NCI-H524 treated with DMSO at 0.1 percent for 48 hours (cell line): ENCODE results near the gene FALEC.
"Not testable (repeated sequence)": the region's sequence is repeated elsewhere in the genome, so short reads cannot be mapped to it uniquely, and the experiment has no call there.

Source experiments
- DNase-seq: peaks from one replicate; lab custom pipeline; 2025; lab: John Stamatoyannopoulos, UW

Gene FALEC

DNA sequence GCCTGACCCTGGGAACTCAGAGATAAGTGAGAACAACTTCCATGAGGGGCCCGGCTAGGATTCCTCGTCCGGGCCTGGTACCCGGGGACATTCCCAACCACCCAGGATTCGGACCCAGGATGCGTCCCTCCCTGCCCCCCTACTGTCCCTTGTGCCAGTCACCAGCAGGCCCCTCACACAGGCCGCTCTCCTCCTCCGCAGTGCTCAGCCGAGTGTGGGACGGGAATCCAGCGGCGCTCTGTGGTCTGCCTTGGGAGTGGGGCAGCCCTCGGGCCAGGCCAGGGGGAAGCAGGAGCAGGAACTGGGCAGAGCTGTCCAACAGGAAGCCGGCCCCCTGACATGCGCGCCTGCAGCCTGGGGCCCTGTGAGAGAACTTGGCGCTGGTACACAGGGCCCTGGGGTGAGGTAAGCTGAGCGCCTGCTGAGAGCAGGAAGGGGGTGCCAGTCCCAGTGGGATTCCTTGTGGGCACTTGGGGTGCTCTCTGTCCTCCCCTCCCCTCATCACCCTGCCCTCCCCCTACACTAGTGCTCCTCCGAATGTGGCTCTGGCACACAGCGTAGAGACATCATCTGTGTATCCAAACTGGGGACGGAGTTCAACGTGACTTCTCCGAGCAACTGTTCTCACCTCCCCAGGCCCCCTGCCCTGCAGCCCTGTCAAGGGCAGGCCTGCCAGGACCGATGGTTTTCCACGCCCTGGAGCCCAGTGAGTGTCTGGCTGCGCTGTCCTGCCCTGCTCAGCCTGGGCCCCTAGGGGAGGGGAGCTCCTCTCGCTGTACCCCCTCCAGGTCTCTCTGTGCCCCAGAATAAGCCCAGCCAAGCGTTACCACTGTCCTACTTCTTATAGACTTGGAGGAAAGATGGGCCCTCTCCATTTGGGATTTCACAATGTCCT, 43.5 kb downstream of the FALEC start:
- DNase-seq = no peak

DNA sequence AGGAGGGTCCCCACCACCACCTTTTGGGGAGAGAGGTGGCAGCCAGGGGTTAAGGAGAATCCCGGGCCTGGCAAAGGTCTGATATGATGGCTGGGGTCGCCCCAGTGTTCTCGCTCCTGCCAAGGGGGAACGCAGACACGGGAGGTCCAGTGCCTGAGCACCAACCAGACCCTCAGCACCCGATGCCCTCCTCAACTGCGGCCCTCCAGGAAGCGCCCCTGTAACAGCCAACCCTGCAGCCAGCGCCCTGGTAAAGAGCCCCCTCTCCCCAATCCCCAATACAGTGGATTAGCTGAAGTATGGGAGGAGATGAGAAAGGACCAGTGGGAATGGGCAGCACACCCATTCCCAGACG, 44.1 kb downstream of the FALEC start:
- DNase-seq = no peak

DNA sequence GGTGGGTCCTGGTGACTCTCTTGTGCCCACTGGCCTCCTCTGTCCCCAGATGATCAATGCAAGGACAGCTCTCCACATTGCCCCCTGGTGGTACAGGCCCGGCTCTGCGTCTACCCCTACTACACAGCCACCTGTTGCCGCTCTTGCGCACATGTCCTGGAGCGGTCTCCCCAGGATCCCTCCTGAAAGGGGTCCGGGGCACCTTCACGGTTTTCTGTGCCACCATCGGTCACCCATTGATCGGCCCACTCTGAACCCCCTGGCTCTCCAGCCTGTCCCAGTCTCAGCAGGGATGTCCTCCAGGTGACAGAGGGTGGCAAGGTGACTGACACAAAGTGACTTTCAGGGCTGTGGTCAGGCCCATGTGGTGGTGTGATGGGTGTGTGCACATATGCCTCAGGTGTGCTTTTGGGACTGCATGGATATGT, 44.5 kb downstream of the FALEC start:
- no peak for DNase-seq

DNA sequence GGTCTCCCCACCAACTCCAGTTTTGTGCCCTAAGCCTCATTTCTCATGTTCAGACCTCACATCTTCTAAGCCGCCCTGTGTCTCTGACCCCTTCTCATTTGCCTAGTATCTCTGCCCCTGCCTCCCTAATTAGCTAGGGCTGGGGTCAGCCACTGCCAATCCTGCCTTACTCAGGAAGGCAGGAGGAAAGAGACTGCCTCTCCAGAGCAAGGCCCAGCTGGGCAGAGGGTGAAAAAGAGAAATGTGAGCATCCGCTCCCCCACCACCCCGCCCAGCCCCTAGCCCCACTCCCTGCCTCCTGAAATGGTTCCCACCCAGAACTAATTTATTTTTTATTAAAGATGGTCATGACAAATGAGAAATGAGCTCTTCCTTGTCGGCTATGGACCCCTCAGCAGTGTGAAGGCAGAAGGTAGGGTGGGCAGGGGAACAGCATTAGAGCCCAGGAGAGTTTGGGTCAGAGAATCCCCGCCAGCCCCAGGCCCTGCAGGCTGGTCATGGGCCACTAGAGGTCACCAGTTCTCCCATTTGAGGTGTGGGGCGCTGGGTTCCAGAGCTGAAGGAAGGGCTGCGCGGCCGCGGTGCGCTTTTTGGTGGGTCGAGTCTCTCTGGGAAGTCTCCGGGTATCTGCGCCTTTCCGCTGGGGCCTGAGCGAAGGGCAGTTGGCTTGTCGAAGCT, 45.2 kb downstream of the FALEC start:
- peak; percentile 57 for DNase-seq

DNA sequence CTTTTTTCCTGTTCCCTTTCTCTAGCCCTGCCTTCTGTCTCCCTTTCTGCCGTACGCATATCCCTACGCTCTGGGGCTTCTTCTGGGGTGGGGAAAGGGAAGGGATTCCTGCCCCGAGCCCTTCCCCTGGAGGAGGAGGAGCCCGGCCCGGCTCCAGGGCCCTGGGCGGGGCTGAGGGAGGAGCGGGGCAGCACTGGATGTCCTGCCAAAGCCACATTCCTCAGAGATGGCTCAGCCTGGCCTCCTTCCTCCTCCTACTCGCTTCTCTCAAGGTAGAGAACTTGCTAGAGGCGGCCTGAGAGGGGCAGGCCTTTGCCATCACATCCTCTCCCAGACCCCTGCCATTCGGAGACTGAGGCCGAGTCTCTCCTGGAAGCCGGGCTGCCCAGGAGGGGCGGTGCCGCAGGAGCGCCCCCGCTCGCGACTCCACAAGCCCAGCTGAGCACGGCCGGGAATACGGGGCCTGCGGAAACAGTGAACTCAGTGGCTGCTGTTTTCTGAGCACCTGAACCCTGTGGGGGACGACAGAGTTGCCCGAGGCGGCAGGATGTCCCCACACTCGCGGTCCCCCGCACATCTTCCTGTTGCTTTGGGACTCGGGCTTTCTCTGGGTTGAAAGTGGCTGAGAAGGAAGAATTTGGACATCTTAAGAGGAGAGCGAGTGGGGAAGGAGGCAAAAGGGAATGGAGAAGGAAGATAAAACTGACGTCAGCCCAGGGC, 45.9 kb downstream of the FALEC start:
- DNase-seq = peak; percentile 57

DNA sequence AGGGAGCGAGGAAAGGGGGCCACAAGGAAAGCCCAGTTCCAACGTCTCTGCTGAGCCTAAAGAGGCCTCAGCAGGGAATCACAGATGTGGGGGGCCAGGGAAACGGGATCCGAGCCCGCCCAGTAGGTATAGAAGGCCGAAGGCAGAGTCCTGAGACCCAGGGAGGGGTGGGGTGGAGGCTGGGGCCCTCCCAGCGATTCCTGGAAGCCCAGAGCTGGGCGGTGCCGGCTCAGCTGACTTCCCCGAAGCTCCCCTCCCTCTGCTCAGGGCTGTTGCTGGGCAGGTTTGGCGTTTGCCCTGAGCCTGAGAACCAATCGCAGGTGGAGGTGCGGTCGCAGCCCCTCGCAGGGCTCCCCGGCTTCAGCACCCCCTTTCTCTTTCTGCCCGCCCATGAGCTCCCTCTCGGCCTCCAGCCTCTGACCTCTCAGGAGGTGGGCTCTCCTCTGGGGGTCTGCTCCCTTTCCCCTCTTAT, 46.5 kb downstream of the FALEC start:
- DNase-seq = peak; percentile 38

DNA sequence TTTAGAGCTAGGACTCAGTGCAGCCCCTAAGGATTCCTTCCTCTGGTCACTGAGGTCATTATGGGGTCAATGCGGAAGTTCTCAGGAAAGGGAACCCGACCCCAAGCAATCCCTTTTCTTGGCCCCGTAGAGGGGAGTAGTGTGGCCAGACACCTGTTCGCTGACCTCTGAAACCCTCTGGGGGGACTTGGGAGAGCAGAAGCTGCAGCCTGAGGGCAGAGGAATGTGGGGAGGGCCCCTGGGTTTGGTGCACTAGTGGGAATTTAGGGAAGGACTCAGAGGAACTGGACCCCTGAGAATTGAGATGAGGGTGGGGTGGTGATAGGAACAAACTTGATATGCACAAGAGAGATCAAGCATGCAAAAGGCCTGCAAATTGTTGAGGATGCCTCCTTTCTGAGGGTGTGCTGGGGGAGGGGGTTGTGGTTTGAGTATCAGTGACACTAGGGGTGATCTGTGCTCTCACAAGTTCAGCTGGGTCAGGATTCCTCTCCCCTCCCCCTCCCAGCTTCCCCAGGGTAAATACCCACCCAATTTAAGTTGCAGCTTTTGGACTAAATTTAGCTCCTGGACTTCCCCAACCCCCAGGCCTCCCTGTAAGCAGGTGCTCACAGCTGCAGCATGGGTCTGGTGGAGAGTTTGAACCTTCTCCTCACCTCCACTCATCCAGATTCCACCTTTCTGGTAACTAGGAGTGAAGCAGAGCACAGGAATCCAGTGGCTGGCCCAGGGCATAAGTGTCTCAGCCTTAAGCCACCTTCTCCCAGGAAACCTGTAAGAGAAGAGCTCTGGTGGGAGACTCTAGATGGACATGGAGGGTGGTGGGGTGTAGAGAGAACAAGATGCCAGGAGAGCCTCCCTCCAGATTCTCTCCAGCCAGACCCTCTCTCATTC, 47.1 kb downstream of the FALEC start:
- DNase-seq = no peak

DNA sequence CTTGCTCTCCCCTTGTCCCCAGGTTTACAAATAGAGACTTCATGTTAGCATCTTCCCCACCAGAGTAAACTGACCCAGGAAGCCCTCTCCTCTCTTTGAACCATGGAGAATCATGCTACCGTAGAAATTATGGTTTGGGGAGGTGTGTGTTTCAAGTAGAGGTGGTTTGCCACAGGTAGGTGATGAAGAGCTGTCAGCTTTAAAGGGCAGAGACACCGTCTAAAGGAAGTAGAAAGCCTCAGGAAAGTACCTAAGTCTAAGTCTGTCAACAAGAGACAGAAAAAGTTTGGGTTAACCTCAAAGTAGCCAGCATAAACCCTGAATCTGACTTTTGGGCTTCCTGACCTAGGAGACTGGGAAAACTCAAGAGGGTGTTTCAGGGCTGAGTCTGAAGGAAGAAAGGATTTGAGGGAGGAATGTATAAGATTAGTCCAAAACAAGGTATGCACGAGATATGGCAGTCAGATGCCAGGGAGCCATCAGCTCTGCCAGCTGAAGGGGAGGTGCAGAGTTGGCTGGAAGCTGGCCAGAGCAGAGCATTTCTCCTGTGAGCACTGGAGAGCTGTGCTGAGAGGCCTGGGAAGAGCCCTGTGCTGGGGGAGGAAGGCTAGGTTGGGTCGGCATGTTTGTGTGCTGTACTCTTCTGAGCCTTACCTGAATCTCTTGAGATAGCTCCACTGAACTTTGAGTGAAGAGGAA, 47.9 kb downstream of the FALEC start:
- DNase-seq = no peak

DNA sequence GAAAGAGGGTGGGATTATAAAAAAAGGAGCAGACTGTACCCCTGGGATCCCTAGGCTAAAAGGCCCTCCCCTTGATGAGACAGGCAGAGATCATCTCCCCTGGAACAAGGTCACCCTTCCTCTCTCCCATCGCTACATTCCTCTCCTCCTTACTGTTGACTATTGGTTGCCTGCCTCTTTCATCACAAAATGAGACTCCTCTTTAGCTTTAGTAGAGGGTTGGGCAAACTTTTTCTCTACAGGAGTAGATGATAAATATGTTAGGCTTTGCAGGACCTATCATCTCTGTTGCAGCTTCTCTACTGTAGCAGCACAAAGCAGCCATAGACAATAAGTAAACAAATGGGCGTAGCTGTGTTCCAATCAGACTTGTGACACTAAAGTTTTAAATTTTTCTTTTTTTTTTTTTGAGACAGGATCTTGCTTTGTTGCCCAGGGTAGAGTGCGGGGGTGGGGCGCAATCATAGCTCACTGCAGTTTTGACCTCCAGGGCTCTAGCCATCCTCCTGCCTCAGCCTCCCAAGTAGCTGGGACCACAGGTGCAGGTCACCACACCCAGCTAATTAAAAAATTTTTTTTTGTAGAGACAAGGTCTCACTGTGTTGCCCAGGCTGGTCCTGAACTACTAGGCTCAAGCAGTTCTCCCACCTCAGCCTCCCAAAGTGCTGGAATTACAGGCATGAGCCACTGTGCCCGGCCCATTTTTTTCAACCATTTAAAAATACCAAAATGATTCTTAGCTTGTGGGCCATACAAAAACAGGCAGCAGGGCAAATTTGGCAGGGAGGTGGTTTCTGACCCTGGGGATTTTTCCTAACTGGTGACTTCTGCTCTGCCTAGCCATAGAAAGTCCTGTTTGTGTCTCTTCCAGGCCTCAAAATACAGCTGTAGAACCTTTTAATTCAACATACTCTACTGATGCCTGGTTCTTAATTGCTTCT, 48.8 kb downstream of the FALEC start:
- no peak for DNase-seq

DNA sequence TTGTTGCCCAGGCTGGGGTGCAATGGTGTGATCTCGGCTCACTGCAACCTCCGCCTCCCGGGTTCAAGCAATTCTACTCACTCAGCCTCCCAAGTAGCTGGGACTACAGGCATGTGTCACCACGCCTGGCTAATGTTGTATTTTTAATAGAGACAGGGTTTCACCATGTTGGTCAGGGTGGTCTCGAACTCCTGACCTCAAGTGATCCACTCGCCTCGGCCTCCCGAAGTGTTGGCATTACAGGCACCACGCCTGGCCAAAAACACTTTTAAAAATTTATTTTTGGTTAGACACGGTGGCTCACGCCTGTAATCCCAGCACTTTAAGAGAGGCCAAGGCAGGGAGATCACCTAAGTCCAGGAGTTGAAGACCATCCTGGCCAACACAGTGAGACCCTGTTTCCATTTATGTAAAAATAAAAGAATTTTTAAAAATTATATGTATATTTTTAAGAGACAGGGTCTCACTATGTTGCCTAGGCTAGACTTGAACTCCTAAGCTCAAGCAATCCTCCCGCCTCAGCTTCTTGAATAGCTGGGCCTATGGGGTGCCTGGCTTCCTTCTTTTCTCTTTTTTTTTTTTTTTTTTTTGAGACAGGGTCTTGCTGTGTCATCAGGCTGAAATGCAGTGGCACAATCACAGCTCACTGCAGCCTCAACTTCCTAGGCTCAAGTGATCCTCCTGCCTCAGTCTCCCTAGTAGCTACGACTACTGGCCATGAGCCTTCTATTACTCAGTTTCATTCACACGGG, 49.9 kb downstream of the FALEC start:
- not testable (repeated sequence) for DNase-seq

DNA sequence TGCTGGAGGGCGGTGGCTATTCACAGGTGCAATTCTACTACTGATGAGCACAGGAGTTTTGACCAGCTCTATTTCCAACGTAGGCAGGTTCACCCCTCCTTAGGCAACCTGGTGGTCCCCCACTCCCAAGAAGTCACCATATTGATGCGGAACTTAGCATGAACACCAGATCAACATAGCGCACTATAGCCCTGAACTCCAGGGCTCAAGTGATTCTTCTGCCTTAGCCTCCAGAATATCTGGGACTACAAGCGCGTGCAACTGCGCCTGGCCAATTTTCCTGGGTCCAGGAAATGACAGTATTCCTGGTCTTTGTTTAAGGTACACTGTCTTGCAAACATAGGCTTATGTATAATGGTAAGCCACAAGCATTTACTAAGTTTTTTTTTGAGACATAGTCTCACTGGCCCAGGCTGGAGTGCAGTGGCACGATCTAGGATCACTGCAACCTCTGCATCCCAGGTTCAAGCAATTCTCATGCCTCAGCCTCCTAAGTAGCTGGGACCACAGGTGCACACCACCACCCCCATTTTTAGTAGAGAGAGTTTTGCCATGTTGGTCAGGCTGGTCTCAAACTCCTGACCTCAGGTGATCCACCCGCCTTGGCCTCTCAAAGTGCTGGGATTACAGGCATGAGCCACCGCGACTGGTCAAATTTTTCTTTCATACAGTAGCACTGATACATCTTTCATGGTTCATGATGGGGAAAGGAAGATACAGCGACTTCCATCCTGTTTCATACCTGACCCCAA, 51.2 kb downstream of the FALEC start:
- no peak for DNase-seq

DNA sequence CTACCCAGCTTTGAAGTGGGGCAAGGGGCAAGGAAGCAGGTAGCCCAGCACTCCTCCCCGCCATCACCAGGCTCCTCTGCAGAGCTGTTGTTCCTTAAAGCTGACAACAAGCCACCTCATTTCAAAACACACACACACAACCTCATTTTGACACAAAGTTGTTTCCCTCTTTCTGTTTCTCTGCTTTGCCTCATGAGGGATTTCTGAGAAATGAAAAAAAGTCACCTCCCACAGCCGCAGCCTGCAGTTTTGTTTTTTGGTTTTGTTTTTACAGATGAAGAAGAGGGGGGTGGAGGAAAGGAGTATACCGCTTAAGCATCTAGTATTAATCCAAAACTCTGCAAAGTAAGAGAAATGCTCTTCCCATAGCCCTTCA, 51.8 kb downstream of the FALEC start:
- DNase-seq = no peak

DNA sequence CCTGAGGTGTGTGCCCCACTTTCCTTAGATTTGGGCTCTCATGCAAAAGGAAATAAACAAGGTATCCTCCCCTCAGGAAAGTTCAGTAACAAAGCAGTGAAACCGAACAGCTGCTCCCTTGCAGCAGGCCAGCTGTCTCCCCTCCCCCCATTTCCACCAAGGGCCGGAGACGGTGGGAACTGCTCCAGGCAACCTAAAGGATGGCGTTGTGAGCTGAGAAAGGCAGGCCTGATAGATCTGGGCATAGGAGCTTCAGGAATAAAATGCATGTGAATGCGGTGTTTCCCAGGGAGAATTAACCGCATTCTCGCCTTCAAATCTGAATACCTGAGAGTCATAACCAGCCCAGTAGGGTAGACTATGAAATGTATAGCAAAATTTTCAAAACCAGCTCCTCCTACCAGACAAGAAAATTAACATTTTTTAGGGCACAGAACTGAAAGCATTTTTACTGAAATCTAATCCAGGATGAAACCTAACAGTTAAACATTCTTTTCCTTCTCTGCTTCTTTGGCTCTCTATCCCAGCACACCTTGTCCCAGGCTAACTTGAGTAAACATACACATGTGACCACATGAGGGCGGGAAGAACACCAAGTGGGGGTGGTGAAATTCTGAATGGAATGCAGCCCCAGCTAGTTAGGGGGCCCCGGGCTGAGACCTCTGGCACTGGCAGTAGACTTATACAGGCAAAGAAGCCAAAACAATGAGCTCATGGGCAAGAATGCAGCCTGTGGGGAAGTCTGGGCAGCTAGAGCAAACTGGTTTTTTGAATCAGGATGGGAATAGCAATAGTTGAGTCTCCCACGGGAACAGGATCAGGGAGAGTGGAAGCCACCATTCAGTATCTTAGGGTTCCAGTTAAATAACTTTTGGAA, 52.4 kb downstream of the FALEC start:
- DNase-seq = peak; percentile 55

DNA sequence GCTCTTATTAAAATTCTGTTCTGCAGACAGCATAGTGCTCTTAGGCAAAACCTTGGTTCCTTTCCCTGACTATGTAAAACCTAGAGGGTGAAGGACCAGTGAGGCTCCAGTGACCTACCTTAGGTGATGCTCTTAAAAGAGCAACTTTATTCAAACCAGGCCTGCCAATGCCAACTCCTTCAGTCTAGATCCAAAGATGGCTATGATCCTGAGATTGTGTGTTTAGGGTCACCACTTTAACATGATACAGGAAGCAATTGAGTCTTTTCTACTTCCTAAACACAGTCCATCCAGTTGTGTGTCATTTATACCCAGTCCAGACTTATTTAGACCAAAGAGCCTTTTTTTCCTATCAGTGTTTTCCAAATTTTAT, 53.0 kb downstream of the FALEC start:
- no peak for DNase-seq

DNA sequence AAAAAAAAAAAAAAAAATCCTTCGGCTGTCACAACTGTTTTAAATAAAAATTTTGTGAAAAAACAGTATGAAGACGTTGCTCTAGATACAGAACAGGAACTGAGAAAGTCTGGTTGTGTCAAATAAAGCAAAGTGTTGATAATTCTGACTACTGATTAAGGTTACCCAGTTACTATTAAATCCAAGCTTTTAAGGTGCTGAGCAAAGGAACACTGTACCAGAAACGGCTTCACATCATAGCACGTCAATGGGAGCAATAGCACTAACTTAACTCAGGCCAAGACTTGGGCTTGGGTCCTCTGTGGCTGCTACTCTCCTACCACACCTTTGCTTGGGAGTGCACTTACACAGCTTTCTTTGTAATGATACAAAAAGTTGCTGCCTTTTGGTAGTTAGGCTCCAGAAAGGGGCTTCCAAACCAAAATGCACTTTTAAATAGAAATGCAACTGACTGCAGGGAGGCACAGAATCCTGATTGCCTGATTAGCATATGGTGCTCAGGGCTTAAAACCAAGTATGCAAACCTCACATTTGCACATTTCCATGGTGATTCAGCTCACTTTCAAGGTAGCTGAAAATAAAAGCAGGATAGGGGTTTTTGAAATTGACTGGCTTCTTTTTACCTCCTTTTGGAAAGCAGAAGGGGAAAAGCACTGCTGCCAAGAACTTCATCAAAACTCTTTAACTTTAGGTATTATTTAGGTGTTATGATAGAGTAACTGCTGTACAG, 57.5 kb downstream of the FALEC start:
- no peak for DNase-seq

DNA sequence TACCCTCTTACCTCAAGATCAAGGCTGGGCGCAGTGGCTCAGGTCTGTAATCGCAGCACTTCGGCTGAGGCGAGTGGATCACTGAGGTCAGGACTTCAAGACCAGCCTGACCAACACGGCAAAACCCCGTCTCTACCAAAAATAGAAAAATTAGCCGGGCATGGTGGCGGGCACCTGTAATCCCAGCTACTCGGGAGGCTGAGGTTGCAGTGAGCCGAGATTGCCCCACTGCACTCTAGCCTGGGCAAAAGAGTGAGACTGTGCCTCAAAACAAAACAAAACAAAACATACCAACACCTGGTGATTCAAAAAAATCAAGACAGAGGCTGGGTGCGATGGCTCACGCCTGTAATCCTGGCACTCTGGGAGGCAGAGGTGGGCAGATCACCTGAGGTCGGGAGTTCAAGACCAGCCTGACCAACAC, 58.1 kb downstream of the FALEC start:
- DNase-seq = not testable (repeated sequence)
